H9 (cell line): ENCODE results near the gene MRPL37. TPM values are rescaled to one million over a fixed set of nuclear protein-coding genes. Genes with fewer than 3 reads are reported as not detected.

Experiments
- DNase-seq: peaks from one replicate; pipeline ENCODE4 v3.0.0-alpha.2; 2017
- H2AFZ ChIP-seq: one replicate; pipeline ENCODE4 v1.6.1; 2013; ENCODE audit warnings: mild to moderate bottlenecking, low read length, control low read depth, moderate library complexity
- H2AK5ac ChIP-seq: 2 replicates; pipeline ENCODE4 v1.6.1; 2013; ENCODE audit warnings: low read length, control low read depth, mixed read lengths; ENCODE audit not compliant: insufficient read length
- H2BK120ac ChIP-seq: one replicate; pipeline ENCODE4 v1.6.1; 2013; ENCODE audit warnings: low read depth, mild to moderate bottlenecking, low read length, control low read depth, inconsistent platforms; ENCODE audit not compliant: poor library complexity, severe bottlenecking
- H2BK12ac ChIP-seq: 2 replicates; pipeline ENCODE4 v1.6.1; 2013; ENCODE audit warnings: low read length, control low read depth, mixed read lengths, low read depth; ENCODE audit not compliant: insufficient read length
- H2BK15ac ChIP-seq: 2 replicates; pipeline ENCODE4 v1.6.1; 2013; ENCODE audit warnings: low read depth, low read length, control low read depth
- H2BK20ac ChIP-seq: one replicate; pipeline ENCODE4 v1.6.1; 2013; ENCODE audit warnings: low read depth, mild to moderate bottlenecking, low read length, control low read depth, inconsistent platforms; ENCODE audit not compliant: poor library complexity, severe bottlenecking
- H2BK5ac ChIP-seq: 2 replicates; pipeline ENCODE4 v1.6.1; 2013; ENCODE audit warnings: low read length, control low read depth, mixed read lengths; ENCODE audit not compliant: insufficient read length
- H3K14ac ChIP-seq: 2 replicates; pipeline ENCODE4 v1.6.1; 2013; ENCODE audit warnings: low read length, control low read depth; ENCODE audit not compliant: insufficient read depth
- H3K18ac ChIP-seq: 2 replicates; pipeline ENCODE4 v1.6.1; 2013; ENCODE audit warnings: low read depth, mild to moderate bottlenecking, mixed read lengths, low read length, control low read depth; ENCODE audit not compliant: insufficient read length
- H3K23ac ChIP-seq: 2 replicates; pipeline ENCODE4 v1.6.1; 2013; ENCODE audit warnings: low read length, control low read depth, mixed read lengths, low read depth; ENCODE audit not compliant: insufficient read length
- H3K23me2 ChIP-seq: 2 replicates; pipeline ENCODE4 v1.6.1; 2013; ENCODE audit warnings: low read depth, mild to moderate bottlenecking, mixed read lengths, low read length, control low read depth; ENCODE audit not compliant: insufficient read length, poor library complexity, severe bottlenecking
- H3K27ac ChIP-seq: 2 replicates; pipeline ENCODE4 v1.5.1; 2013; ENCODE audit warnings: low read length, control low read depth, mixed read lengths, low read depth; ENCODE audit not compliant: insufficient read length
- H3K27me3 ChIP-seq: 2 replicates; pipeline ENCODE4 v1.6.1; 2013; ENCODE audit warnings: low read length, control low read depth, inconsistent platforms; ENCODE audit not compliant: insufficient read depth
- H3K4ac ChIP-seq: 2 replicates; pipeline ENCODE4 v1.6.1; 2013; ENCODE audit warnings: low read depth, mild to moderate bottlenecking, control low read depth, inconsistent platforms, low read length, moderate library complexity
- H3K4me1 ChIP-seq: 2 replicates; pipeline ENCODE4 v1.6.1; 2013; ENCODE audit warnings: low read length, control low read depth, inconsistent platforms; ENCODE audit not compliant: insufficient read depth
- H3K4me2 ChIP-seq: 2 replicates; pipeline ENCODE4 v1.6.1; 2013; ENCODE audit warnings: low read length, control low read depth, mixed read lengths; ENCODE audit not compliant: insufficient read length, insufficient read depth
- H3K56ac ChIP-seq: 2 replicates; pipeline ENCODE4 v1.6.1; 2013; ENCODE audit warnings: low read depth, mild to moderate bottlenecking, mixed read lengths, low read length, control low read depth; ENCODE audit not compliant: insufficient read length
- H3K79me1 ChIP-seq: 2 replicates; pipeline ENCODE4 v1.6.1; 2013; ENCODE audit warnings: low read depth, mild to moderate bottlenecking, moderate library complexity, low read length, control low read depth, inconsistent platforms; ENCODE audit not compliant: insufficient read depth, poor library complexity, severe bottlenecking
- H3K79me2 ChIP-seq: 2 replicates; pipeline ENCODE4 v1.6.1; 2013; ENCODE audit warnings: low read length, control low read depth, inconsistent platforms; ENCODE audit not compliant: insufficient read depth
- H3K9ac ChIP-seq: 2 replicates; pipeline ENCODE4 v1.6.1; 2013; ENCODE audit warnings: low read length, control low read depth, mixed read lengths; ENCODE audit not compliant: insufficient read length; ENCODE audit errors: extremely low read depth
- H3K9me3 ChIP-seq: one replicate; pipeline ENCODE4 v1.6.1; 2013; ENCODE audit warnings: low read depth, low read length, inconsistent platforms; ENCODE audit not compliant: control insufficient read depth
- H3T11ph ChIP-seq: one replicate; pipeline ENCODE4 v1.6.1; 2013; ENCODE audit warnings: mild to moderate bottlenecking, low read length, control low read depth, inconsistent platforms
- H4K20me1 ChIP-seq: one replicate; pipeline ENCODE4 v1.6.1; 2013; ENCODE audit not compliant: control insufficient read depth, insufficient read length, insufficient read depth
- H4K5ac ChIP-seq: 2 replicates; pipeline ENCODE4 v1.6.1; 2013; ENCODE audit warnings: low read depth, mild to moderate bottlenecking, mixed read lengths, low read length, control low read depth; ENCODE audit not compliant: insufficient read length
- H4K8ac ChIP-seq: replicated peaks from 2 replicates; pipeline ENCODE4 v1.6.1; 2013; ENCODE audit warnings: low read length, control low read depth, mixed read lengths, low read depth; ENCODE audit not compliant: insufficient read length
- H4K91ac ChIP-seq: 2 replicates; pipeline ENCODE4 v1.6.1; 2013; ENCODE audit warnings: low read depth, mild to moderate bottlenecking, moderate library complexity, mixed read lengths, low read length, control low read depth; ENCODE audit not compliant: insufficient read length
- H3K27ac Mint-ChIP-seq, 3 experiments: 2 replicates in 2 of 3; 3 replicates in 1 of 3; pipeline ENCODE4 v1.8.0; 2020 to 2021; ENCODE audit warnings: mixed read lengths in 3 of 3, mild to moderate bottlenecking in 1 of 3, moderate library complexity in 1 of 3
- H3K27me3 Mint-ChIP-seq: 2 replicates; pipeline ENCODE4 v1.8.0; 2021; ENCODE audit warnings: low read depth, mild to moderate bottlenecking, moderate library complexity, mixed read lengths
- H3K36me3 Mint-ChIP-seq, 3 experiments: 2 replicates in 2 of 3; 3 replicates in 1 of 3; pipeline ENCODE4 v1.8.0; 2020 to 2021; ENCODE audit warnings: low read depth in 3 of 3, mixed read lengths in 3 of 3; ENCODE audit not compliant: insufficient read depth in 1 of 3
- H3K4me1 Mint-ChIP-seq, 2 experiments: 2 replicates each; pipeline ENCODE4 v1.8.0; 2020; ENCODE audit warnings: mixed read lengths in 2 of 2
- H3K4me3 Mint-ChIP-seq, 2 experiments: 2 replicates in 1 of 2; 3 replicates in 1 of 2; pipeline ENCODE4 v1.8.0; 2020 to 2021; ENCODE audit warnings: mild to moderate bottlenecking in 2 of 2, mixed read lengths in 2 of 2, moderate library complexity in 1 of 2
- H3K9me3 Mint-ChIP-seq, 2 experiments: 2 replicates in 1 of 2; 3 replicates in 1 of 2; pipeline ENCODE4 v1.8.0; 2020; ENCODE audit warnings: mild to moderate bottlenecking in 2 of 2, mixed read lengths in 2 of 2, moderate library complexity in 1 of 2
- CTCF ChIP-seq: fragments of 200-600 bp; sonication (generic); conservative IDR thresholded peaks from 3 replicates; pipeline ENCODE4 v1.8.0; 2021; ENCODE audit warnings: antibody characterized with exemption, mild to moderate bottlenecking
- WGBS: extraction: QIAGEN DNeasy Blood & Tissue Kit; methylation state at CpG from one replicate; pipeline ENCODE4 v1.1.7; 2013; ENCODE audit warnings: missing lambda C conversion rate, low lambda C conversion rate, mixed read lengths; ENCODE audit not compliant: insufficient read length; ENCODE audit errors: extremely low coverage; 5-methylcytosine and 5-hydroxymethylcytosine counted together
- total RNA-seq: library from RNA; stranded (reverse); gene quantifications from 2 replicates; pipeline ENCODE4 v1.2.1, GENCODE V29; 2021

MRPL37 gene
- total RNA-seq, 1 experiment from 2014 or later = 123 TPM

- Histone ChIP-seq H2AFZ (no peak overlapping the region), H3K56ac (no peak overlapping the region), H2BK12ac (no peak overlapping the region), H4K8ac (no peak overlapping the region), H3K27me3 (no peaks in the 10 kb centered on the region), H3K4me2 (no peak overlapping the region), H3K27ac (no peak overlapping the region), H2BK15ac (no peak overlapping the region), H2BK120ac (no peak overlapping the region), H3K9ac (no peak overlapping the region), H3K23me2 (no peaks in the 10 kb centered on the region), H3K4me1 (no peaks in the 10 kb centered on the region), H4K20me1 (no peaks in the 10 kb centered on the region), H3T11ph (no peak overlapping the region), H3K79me1 (no peaks in the 10 kb centered on the region), H3K14ac (no peak overlapping the region), H2BK20ac (no peak overlapping the region), H3K23ac (no peak overlapping the region), H2BK5ac (no peak overlapping the region), H3K18ac (no peak overlapping the region), H3K4ac (no peak overlapping the region), H3K9me3 (no peaks in the 10 kb centered on the region), H2AK5ac (no peak overlapping the region), H4K5ac (no peak overlapping the region), H4K91ac (no peak overlapping the region), H3K79me2 (no peaks in the 10 kb centered on the region)
- Mint-ChIP-seq H3K27me3 (peaks cover 2% of the 10 kb centered on the region; the same call in 1 of the 2 replicates), H3K4me1 (peaks cover 4 to 9% of the 10 kb centered on the region in 2 experiments), H3K27ac (no peak overlapping the region), H3K4me3 (no peak overlapping the region), H3K36me3 (no peaks in the 10 kb centered on the region; a peak in 1 of 7 replicates), H3K9me3 (no peaks in the 10 kb centered on the region)
- no CpG with 5 or more reads among the region's 9 CpGs for WGBS
- no peak for TF ChIP-seq CTCF
- DNase-seq = no peak
These were observed 26.3 kb upstream of the MRPL37 start for GRCh38 chr1:54173681-54174080.
